CD1c-positive myeloid dendritic cell (primary cell): ENCODE results near the gene GHITM.
"Not testable (repeated sequence)": the region's sequence is repeated elsewhere in the genome, so short reads cannot be mapped to it uniquely, and the experiment has no call there.

Source experiments
- DNase-seq: peaks from one replicate; pipeline ENCODE4 v3.0.0-alpha.2; 2016; ENCODE audit errors: extremely low spot score

Gene GHITM

GRCh38 chr10:84176836-84177474 lies 37.6 kb downstream of the GHITM start:
- no peak for DNase-seq

- DNase-seq: peak; percentile 12
These were observed 38.3 kb downstream of the GHITM start for GRCh38 chr10:84177541-84178141.

- DNase-seq: no peak
These were observed 38.9 kb downstream of the GHITM start for GRCh38 chr10:84178160-84178609.

GRCh38 chr10:84179059-84179710 lies 39.9 kb downstream of the GHITM start:
- no peak for DNase-seq

GRCh38 chr10:84180386-84180785 lies 41.1 kb downstream of the GHITM start:
- DNase-seq: not testable (repeated sequence)

GRCh38 chr10:84181631-84182030 lies 42.3 kb downstream of the GHITM start:
- DNase-seq: no peak

GRCh38 chr10:84184517-84184916 lies 45.2 kb downstream of the GHITM start:
- no peak for DNase-seq

GRCh38 chr10:84185526-84186175 lies 46.3 kb downstream of the GHITM start:
- no peak for DNase-seq

- DNase-seq: no peak
These were observed 49.5 kb downstream of the GHITM start for GRCh38 chr10:84188815-84189214.

- no peak for DNase-seq
These were observed 51.3 kb downstream of the GHITM start for GRCh38 chr10:84190621-84191020.

- DNase-seq: no peak
These were observed 51.8 kb downstream of the GHITM start for GRCh38 chr10:84191106-84191505.

GRCh38 chr10:84193327-84193726 lies 54.0 kb downstream of the GHITM start:
- DNase-seq: no peak

- no peak for DNase-seq
These were observed 54.6 kb downstream of the GHITM start for GRCh38 chr10:84193846-84194423.

GRCh38 chr10:84194424-84195043 lies 55.2 kb downstream of the GHITM start, which contains the start of gene CDHR1:
TSS of gene CDHR1 (plus strand) at chr10:84194537. CDS start at chr10:84194761, 224 bp downstream.
- no peak for DNase-seq

- DNase-seq: no peak
These were observed 55.9 kb downstream of the GHITM start for GRCh38 chr10:84195044-84195830.

GRCh38 chr10:84196083-84196482 lies 56.8 kb downstream of the GHITM start:
- DNase-seq: no peak

GRCh38 chr10:84196941-84197340 lies 57.6 kb downstream of the GHITM start:
- DNase-seq: no peak

- no peak for DNase-seq
These were observed 58.3 kb downstream of the GHITM start for GRCh38 chr10:84197643-84198042.

GRCh38 chr10:84198206-84198915 lies 59.1 kb downstream of the GHITM start:
- no peak for DNase-seq

GRCh38 chr10:84200537-84201243 lies 61.4 kb downstream of the GHITM start:
- DNase-seq: no peak
